OCI-LY3 (cell line): ENCODE results near the gene BICD2.

ENCODE experiments used
- H2AFZ ChIP-seq: fragments of 200-600, 300-600 bp; shearing (Covaris generic); 2 replicates; pipeline ENCODE4 v1.6.0; 2014; ENCODE audit warnings: antibody characterized with exemption, low read depth, low read length
- H3K27ac ChIP-seq: fragments of 200-600, 300-600 bp; sonication (generic); 2 replicates; pipeline ENCODE4 v1.5.1; 2014; ENCODE audit warnings: mild to moderate bottlenecking, low read length, moderate library complexity, mixed read lengths
- H3K27me3 ChIP-seq: fragments of 200-600, 300-600 bp; sonication (generic); 2 replicates; pipeline ENCODE4 v1.6.1; 2014; ENCODE audit warnings: low read depth, low read length, mixed read lengths
- H3K36me3 ChIP-seq: fragments of 200-600, 300-600 bp; sonication (generic); replicated peaks from 2 replicates; pipeline ENCODE3; 2014; ENCODE audit warnings: low read depth, low read length, mixed read lengths
- H3K4me1 ChIP-seq: fragments of 300-600, 200-600 bp; sonication (generic); 2 replicates; pipeline ENCODE4 v1.6.1; 2014; ENCODE audit warnings: low read length, mixed read lengths
- H3K4me2 ChIP-seq: fragments of 200-600, 300-600 bp; sonication (generic); 2 replicates; pipeline ENCODE4 v1.6.1; 2014; ENCODE audit warnings: low read length, mixed read lengths
- H3K4me3 ChIP-seq: fragments of 300-600, 200-600 bp; sonication (generic); 2 replicates; pipeline ENCODE4 v1.5.1; 2014; ENCODE audit warnings: antibody characterized with exemption, mild to moderate bottlenecking, low read length, moderate library complexity
- H3K79me2 ChIP-seq: fragments of 300-600, 200-600 bp; shearing (Covaris generic); 2 replicates; pipeline ENCODE4 v1.6.1; 2014; ENCODE audit warnings: mild to moderate bottlenecking, low read length, mixed read lengths
- H3K9ac ChIP-seq: fragments of 300-600, 200-600 bp; shearing (Covaris generic); 2 replicates; pipeline ENCODE4 v1.6.0; 2014; ENCODE audit warnings: mild to moderate bottlenecking, low read length, moderate library complexity
- H3K9me3 ChIP-seq: fragments of 200-600, 300-600 bp; shearing (Covaris generic); 2 replicates; pipeline ENCODE4 v1.6.1; 2014; ENCODE audit warnings: low read length, mixed read lengths; ENCODE audit not compliant: insufficient read depth
- H4K20me1 ChIP-seq: fragments of 200-600, 300-600 bp; sonication (generic); 2 replicates; pipeline ENCODE4 v1.6.1; 2016; ENCODE audit warnings: low read length, mixed read lengths; ENCODE audit not compliant: insufficient read depth
- EZH2phosphoT487 ChIP-seq: fragments of 200-600 bp; shearing (Covaris generic); IDR thresholded peaks from 2 replicates; pipeline ENCODE4 v1.6.1; 2018; ENCODE audit warnings: antibody characterized with exemption, mixed run types, low read depth
- TF ChIP-seq, protein P1 (sequence below): fragments of 200-600, 300-600 bp; sonication (generic); IDR thresholded peaks from 2 replicates; pipeline ENCODE4 v1.5.1; 2014; ENCODE audit warnings: antibody characterized with exemption, low read length, low read depth

The BICD2 gene

DNA sequence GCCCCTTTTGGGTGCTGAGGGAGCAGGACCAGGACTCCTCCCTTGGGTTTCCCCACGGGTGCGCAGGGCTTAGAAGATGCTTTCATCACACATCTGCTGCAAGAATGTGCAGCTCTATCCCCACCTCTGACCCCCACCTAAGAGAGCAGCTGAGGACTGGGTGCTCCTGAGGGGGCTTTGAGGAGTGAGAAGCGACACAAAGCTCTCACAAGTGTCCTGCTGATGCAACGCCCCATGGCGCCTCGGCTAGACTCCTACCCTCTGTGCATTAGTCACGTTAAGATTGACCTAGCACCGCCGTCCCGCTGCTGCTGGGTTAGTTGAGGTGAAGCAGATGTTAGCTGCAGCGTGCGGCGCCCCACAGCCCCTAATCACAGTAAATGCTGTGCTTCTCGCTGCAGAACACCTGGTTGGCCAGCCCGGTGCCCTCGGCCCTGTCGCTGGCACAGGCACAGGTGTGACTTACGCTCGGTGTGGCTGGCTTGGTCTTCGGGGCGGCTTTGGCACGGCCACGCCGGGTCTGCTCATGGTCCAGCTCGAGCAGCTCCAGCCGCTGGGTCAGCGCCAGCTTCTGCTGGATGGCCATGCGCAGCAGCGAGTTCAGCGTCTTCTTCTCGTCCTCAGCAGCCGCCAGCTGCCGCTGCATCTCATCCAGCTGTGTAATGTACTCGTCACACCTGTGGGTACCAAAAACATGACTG, 49.7 kb downstream of the BICD2 start:
- H3K27me3 ChIP-seq = no peaks in the 10 kb centered on the region
- H3K9ac ChIP-seq = no peak overlapping the region
- peaks cover 10% of the 10 kb centered on the region; the same call in 1 of the 2 replicates for H4K20me1 ChIP-seq
- no peak overlapping the region for H3K4me2 ChIP-seq
- H3K27ac ChIP-seq = no peak overlapping the region
- peaks cover 29% of the 10 kb centered on the region for H3K4me1 ChIP-seq
- no peak overlapping the region for H3K4me3 ChIP-seq
- no peaks in the 10 kb centered on the region for H3K79me2 ChIP-seq
- peaks cover 61% of the 10 kb centered on the region for H3K36me3 ChIP-seq
- TF ChIP-seq EZH2phosphoT487 = no peak
- TF ChIP-seq, protein P1, sequence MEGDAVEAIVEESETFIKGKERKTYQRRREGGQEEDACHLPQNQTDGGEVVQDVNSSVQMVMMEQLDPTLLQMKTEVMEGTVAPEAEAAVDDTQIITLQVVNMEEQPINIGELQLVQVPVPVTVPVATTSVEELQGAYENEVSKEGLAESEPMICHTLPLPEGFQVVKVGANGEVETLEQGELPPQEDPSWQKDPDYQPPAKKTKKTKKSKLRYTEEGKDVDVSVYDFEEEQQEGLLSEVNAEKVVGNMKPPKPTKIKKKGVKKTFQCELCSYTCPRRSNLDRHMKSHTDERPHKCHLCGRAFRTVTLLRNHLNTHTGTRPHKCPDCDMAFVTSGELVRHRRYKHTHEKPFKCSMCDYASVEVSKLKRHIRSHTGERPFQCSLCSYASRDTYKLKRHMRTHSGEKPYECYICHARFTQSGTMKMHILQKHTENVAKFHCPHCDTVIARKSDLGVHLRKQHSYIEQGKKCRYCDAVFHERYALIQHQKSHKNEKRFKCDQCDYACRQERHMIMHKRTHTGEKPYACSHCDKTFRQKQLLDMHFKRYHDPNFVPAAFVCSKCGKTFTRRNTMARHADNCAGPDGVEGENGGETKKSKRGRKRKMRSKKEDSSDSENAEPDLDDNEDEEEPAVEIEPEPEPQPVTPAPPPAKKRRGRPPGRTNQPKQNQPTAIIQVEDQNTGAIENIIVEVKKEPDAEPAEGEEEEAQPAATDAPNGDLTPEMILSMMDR = no peak
- no peak overlapping the region for H2AFZ ChIP-seq
- H3K9me3 ChIP-seq = no peaks in the 10 kb centered on the region

DNA sequence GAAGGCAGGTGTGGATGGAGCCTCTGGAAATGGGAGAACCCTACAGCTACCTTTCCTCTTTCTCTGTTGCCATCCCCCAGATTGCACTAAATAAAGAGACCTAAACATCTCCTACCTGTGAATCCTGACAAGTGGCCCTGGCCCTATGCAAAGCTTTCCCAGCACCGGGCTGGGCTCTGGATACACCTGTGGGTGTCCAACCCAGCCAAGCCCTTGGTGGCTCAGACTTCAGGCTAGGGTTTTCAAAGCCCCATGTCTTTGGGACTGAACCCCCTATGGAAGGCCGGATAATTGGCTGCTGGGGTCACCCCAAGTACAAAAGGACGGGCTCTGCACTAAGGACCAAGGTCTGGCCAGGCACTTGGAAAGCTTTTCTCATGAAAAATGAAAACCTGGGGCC, 50.6 kb downstream of the BICD2 start:
- Histone ChIP-seq H3K9me3 (no peaks in the 10 kb centered on the region), H3K9ac (no peak overlapping the region), H3K27me3 (no peaks in the 10 kb centered on the region), H3K27ac (no peak overlapping the region), H4K20me1 (peaks cover 10% of the 10 kb centered on the region; the same call in 1 of the 2 replicates), H3K79me2 (no peaks in the 10 kb centered on the region), H2AFZ (no peak overlapping the region), H3K4me1 (peaks cover 29% of the 10 kb centered on the region), H3K36me3 (peaks cover 56% of the 10 kb centered on the region), H3K4me2 (no peak overlapping the region), H3K4me3 (no peak overlapping the region)
- TF ChIP-seq, protein P1 = no peak
- no peak for TF ChIP-seq EZH2phosphoT487

DNA sequence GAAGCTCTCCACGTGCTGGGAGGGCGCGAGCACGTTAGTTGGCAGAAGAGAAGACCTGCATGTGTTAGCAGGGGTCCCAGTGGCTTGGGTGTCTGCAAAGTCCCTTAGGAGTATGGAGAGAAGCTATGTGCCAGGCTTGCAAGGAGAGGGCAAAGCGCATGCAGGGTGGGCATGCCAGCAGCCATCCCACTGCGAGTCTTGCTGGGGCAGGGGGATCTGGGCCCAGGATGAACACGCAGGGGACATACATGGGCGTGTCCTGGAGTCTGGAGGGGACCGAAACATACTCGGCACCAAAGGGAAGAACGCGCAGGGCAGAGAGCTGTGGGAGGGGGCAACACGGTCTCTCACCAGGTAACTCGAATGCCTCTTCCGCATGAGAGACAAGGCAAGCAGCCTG, 51.1 kb downstream of the BICD2 start:
- no peaks in the 10 kb centered on the region for H3K9me3 ChIP-seq
- H3K79me2 ChIP-seq = no peaks in the 10 kb centered on the region
- peaks cover 29% of the 10 kb centered on the region for H3K4me1 ChIP-seq
- no peak overlapping the region for H3K4me3 ChIP-seq
- no peaks in the 10 kb centered on the region for H3K27me3 ChIP-seq
- H3K36me3 ChIP-seq = peaks cover 55% of the 10 kb centered on the region
- H3K4me2 ChIP-seq = no peak overlapping the region
- H2AFZ ChIP-seq = no peak overlapping the region
- no peak overlapping the region for H3K9ac ChIP-seq
- H4K20me1 ChIP-seq = peaks cover 10% of the 10 kb centered on the region; the same call in 1 of the 2 replicates
- TF ChIP-seq, protein P1 = no peak
- no peak for TF ChIP-seq EZH2phosphoT487
- no peak overlapping the region for H3K27ac ChIP-seq

DNA sequence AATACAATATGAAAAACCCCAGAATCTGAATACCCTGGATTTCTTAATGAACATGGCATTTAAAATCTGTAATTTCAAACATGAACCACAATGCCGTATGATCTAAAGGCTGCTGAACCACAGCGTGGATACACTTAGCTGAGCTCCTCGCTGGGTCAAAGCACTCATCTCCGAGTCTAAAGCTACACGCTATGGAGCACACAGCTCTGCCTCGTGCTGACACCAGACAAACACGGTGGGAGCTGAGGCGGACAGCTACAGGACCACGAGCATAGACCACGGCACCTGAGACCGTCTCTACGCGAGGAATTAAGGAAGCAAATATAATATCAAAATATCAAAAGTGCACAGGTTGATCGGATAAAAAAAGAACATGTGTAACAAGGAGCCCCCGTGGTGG, 51.9 kb downstream of the BICD2 start:
- no peaks in the 10 kb centered on the region for H3K9me3 ChIP-seq
- no peaks in the 10 kb centered on the region for H3K79me2 ChIP-seq
- H3K9ac ChIP-seq = no peak overlapping the region
- no peak overlapping the region for H3K4me3 ChIP-seq
- peaks cover 21% of the 10 kb centered on the region for H3K4me1 ChIP-seq
- H2AFZ ChIP-seq = no peak overlapping the region
- H3K36me3 ChIP-seq = peaks cover 51% of the 10 kb centered on the region
- no peak for TF ChIP-seq EZH2phosphoT487
- TF ChIP-seq, protein P1 = no peak
- peaks cover 10% of the 10 kb centered on the region; the same call in 1 of the 2 replicates for H4K20me1 ChIP-seq
- H3K27ac ChIP-seq = no peak overlapping the region
- H3K27me3 ChIP-seq = no peaks in the 10 kb centered on the region
- no peak overlapping the region for H3K4me2 ChIP-seq
